NCI-H128 (cell line): ENCODE results near the gene MTHFS.
A peak's percentile ranks its signal among the peaks of the same experiment; 100 is the strongest.
"Not testable (repeated sequence)": the region's sequence is repeated elsewhere in the genome, so short reads cannot be mapped to it uniquely, and the experiment has no call there.

ENCODE experiments used
- DNase-seq: peaks from one replicate; lab custom pipeline; 2025; ENCODE audit not compliant: unreplicated experiment; lab: John Stamatoyannopoulos, UW

MTHFS gene

DNA sequence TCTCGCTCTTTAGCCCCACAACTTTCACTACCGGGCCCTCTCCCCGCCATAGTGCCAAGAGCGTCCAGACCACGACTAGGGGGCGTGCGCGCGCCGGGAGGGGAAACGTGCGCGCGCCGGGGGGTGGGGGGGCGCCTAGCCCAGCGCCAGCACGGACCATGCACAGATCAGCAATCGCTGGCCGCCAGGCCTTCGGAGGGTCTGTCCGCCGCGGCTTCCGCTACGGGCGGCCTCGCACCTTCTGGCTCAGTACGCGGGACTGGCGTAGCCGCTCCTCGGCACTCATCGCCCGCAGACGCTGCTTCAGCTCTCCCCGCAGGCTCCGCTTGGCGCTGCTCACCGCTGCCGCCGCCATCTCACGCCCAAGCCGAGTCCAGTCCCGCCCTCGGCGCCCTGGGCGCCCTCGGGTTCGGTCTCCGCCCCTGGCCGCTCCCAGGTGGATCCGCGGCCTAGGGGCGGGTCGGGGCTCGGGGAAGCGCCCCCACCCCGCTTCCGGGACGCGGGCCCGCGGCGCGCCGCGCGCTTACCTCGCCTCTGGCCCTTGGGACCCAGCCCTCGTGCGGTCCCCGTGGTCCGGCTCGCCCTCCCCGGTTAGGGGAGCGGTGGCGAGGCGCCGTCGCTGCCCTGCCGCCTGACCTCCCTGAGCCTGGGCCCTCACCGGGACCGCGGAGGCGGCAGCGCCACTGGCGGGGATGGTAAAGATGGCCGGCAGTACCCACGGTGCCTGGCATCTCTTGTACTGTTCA, at the start of gene MTHFS:
Gene MTHFS (minus strand): TSS at position 381 of the 746 bp plus-strand sequence. CDS start 26 bp downstream, at position 355.
- DNase-seq: peak; percentile 27

DNA sequence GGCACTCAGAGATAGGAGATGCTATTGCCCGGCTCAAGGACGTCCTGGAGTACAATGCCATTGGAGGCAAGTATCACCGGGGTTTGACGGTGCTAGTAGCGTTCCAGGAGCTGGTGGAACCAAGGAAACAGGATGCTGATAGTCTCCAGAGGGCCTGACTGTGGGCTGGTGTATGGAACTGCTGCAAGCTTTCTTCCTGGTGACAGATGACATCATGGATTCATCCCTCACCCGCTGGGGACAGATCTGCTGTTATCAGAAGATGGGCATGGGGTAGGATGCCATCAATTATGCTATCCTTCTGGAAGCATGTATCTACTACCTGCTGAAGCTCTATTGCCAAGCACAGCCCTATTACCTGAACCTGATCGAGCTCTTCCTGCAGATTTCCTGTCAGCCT, 47.8 kb upstream of the MTHFS start:
- no peak for DNase-seq

DNA sequence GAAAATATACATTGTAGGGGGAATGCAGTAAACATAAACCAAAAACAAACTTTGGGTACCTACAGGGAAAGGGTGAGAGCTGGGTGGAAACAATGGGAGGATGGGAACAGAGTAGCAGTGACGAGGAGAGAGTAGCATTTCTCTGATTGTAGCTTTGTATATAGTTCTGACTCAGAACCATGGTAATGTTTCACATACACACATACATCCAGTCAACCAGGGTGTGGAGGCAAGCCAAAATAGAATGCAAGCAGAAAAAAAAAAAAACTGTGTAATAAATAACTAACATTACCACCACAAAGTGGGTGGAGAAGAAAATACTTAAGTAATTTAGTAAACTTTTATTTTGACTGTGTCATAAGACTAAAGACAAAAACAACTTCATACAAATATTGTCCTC, 47.0 kb upstream of the MTHFS start:
- DNase-seq: no peak

DNA sequence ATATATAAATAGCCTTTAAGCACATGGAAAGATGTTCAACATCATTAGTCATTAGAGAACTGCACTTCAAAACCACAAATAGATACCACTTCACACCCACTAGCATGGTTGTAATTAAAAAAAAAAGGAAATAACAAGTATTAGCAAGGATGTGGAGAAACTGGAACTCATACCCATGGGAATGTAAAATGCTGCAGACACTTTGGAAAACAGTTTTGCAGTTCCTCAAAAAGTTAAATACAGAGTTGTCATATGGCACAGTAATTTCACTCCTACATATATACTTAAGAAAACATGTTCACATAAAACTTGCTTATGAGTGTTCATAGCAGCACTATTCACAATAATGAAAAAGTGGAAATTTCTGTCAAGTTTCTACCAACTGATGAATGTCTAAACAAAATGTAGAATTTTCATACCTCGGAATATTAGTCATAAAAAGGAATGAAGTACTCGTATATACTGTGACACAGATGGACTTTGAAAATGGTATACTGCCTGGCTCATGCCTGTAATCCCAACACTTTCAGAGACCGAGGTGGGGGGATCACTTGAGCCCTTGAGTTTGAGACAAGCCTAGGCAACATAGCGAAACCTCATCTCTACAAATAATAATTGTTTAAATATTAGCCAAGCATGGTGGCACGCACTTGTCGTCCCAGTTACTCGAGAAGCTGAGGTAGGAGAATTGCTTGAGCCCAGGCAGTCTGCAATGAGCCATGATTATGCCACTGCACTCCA, 46.1 kb upstream of the MTHFS start:
- DNase-seq: no peak

DNA sequence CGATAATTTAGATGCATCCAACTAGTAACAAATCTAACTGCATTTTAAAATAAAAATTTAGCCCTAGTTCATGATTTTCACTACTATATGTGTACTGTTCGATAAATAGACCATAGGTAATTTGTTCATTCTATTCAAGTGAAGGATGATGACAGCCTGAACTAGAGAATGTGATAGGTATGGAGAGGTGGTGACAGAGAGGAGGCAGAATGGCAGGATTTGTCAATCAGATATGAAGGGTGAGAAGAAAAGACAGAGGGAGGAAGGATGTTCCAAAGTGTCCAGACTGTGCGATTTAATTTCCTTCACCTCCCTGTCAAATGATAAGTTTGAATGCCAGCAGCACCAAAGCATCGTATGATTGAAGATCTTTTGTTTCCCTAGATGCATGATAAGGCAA, 42.6 kb upstream of the MTHFS start:
- no peak for DNase-seq

DNA sequence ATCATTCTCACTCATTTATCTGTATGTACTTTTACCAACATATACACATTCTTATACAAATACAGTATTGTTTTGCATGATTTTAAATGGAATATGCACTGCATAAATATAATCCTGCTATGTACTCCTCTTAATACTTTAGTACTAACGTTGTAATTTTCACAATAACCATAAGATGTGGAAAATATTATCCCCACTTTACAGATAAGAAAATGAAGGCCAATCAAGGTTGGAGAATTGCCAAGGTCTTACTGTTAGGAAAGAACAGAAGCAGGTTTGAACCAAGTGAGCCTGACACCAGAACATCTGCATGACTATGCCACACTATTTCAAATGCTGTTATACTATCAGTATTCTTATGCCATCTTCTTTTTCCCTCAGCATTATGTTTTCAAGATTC, 41.3 kb upstream of the MTHFS start:
- DNase-seq: no peak

DNA sequence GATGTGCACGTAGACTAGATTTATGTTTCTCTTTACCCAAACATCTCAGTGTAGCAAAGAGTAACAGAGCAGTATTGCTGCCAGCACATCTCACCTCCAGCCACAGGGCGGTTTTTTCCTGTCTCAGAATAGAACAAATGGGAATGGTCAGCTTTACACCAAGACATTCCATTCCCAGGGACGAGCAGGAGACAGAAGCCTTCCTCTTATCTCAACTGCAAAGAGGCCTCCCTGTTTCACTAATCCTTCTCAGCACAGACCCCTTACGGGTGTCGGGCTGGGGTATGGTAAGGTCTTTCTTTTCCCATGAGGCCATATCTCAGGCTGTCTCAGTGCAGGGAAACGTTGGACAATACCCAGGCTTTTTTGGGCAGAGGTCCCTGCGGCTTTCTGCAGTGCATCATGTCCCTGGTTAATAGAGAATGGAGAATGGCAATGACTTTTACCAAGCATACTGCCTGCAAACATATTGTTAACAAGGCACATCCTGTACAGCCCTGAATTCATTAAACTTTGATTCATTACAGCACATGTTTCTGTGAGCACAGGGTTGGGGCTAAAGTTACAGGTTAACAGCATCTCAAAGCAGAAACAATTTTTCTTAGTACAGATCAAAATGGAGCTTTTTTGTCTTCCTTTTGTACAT, 38.9 kb upstream of the MTHFS start:
- DNase-seq: not testable (repeated sequence)

DNA sequence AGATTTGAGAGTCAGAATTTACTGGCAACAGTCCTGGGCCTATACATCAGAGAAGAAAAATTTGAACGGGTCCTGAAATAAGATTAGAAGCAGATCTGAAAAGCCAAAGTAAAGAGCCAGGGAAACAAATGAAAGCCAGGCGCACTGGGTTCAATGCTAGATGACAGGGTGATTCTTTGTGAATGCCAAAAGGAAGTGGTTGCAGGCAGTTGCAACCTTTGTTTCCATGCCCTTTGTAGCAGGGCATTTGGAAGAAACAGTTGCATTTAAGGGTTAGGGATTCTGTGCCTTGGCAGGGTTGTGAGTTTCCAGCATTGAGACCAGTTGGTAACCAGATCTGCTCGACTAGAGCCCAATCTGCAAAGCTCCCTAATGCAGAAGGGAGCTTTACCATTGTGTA, 36.4 kb upstream of the MTHFS start:
- no peak for DNase-seq

DNA sequence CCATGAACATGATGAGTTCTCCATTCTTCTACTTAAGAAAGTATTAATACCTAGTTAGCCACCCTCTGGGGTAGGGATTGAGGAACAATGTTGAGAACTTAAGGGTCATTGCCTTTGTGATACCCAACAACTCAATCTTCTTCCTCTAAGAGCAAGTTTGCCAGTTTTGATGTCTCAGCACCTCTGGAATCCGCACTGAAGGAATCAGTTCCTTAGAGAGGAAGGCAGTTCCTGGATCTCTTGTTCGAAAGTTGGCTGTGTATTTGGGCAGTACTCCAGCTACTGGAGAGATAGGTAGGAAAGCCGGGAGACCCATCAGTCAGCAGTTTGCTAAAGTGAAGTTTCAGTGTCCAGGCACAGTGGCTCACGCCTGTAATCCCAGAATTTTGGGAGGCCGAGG, 35.6 kb upstream of the MTHFS start:
- no peak for DNase-seq

DNA sequence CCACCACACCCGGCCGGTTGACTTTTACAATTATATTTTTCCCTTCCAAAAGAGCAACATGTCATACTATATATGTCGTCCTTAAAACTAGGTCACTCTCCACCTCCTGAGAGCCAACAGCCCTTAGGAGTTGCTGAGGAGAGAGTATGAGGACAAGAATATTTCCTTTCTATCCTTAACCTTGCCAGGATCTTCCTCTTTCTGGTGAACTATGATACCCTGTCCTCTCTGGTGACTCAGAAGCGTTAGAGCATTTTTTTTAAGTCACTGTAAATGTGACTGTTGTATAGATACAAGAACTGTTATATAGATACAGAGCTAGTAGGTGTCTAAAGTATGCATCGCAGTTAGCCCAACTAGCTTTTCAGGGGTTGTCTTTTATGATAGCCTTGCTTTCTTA, 33.7 kb upstream of the MTHFS start:
- DNase-seq: no peak

DNA sequence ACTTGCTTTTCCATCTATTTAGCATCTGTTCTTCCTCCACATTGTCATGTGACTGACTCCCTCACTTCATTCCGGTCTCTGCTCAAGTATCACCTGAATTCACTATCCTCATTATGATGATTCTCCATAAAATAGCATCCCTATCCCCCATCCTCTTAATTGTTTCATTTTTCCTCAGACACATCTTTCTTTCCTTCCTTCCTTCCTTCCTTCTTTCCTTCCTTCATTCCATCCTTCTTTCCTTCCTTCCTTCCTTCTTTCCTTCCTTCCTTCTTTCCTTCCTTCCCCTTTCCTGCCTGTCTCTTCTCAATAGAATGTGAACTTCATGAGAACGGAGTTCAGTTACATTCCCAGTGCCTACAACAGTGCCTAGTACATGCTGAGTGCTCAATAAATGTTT, 32.6 kb upstream of the MTHFS start:
- DNase-seq: no peak

DNA sequence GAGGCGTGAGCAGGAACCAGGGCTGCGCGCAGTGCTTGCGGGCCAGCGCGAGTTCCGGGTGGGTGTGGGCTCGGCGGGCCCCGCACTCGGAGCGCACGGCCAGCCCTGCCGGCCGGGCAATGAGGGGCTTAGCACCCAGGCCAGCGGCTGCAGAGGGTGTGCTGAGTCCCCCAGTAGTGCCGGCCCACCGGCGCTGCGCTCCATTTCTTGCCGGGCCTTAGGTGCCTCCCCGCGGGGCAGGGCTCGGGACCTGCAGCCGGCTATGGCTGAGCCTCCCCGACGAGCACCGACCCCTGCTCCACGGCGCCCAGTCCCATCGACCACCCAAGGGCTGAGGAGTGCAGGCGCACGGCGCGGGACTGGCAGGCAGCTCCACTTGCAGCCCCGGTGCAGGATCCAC, 29.3 kb upstream of the MTHFS start:
- DNase-seq: not testable (repeated sequence)

DNA sequence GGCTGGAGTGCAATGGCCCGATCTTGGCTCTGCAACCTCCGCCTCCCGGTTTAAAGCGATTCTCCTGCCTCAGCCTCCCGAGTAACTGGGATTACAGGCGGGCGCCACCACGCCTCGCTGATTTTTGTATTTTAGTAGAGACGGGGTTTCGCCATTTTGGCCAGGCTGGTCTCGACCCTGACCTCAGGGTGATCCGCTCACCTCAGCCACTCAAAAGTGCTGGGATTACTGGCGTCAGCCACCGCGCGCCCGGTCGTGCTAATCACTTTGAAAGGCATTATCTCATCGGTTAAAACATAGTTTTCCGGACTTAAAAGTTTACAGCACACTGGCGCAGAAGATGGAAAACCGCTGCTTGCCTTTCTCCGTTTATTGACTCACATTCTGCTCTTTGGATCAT, 27.6 kb upstream of the MTHFS start:
- no peak for DNase-seq

DNA sequence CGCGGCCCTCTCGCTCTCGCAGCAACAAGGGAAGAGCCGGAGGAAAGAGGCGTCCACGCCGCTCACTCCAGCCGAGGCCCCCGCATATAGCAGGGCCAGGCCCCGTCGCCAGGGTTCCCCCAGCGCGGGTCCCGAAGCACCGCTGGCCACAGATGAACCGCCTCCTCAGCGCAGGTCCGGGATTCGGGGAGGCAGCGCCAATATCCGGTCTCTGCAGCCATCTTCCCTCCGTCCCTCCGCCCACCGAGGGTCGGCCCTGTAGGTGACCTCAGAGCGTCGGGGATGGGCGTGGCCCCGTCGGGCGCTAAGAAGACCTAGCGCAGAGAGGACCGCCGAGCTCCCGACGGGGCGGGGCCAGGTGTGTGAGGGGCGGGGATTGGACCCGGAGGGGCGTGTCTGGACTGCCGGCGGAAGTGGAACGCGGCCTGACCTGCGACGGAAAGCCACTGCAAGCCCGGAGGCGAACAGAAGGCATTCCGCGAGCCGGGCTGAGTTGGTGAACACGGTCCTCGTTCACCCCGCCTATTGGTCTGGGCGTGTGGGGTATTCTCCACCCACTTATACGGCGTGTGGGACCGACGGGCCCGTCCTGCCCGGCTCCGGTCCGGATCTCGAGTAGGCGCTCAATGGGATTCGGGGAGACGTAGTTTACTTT, 26.8 kb upstream of the MTHFS start:
- DNase-seq: peak; percentile 86

DNA sequence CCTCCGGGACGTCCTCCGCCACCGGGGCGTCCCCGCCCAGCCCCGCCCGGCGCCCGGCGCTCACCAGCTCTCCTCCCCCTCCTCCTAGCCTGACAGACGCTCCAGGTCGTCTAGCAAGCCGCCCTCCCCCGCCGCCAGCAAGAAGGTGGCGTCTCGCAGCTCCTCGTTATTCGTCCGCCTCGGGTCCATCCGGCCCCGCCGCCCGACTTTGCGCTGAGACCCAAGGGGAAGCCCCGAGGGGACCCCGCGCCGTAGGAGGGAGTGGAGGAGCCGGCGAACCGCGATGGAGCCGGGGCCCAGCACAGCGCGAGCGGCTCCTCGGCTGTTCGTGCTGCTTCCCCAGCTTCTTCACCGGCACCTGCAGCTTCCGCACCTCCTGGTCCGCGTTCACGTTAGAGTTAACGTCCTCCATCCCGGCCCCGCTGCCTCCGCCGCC, 26.3 kb upstream of the MTHFS start:
- DNase-seq: peak; percentile 11

DNA sequence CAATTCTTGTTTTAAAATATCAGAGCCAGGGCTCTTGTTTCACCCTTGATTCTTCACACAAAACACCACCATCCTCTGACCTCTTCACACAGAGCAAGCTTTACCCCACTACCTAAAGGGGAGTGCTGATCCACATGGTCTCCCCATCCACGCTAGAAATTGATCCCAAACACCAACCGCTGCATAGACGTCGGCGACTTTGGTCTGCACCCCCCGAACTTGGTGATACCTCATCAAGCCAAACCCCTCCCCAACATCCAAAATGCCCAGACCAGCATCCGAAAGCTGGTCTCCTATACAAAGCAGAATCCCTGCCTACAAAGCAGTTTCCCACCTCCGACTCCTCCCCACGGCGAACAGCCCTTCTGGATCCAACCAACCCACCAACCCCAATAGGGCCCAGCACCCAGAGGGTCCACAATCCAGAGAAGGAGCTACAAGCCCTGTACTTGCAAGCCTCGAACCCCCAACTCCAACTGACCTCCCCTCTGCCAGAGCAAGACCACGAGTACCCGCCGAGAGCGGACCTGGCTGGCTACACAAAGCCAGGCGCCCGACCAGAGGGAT, 25.8 kb upstream of the MTHFS start:
- DNase-seq: no peak

DNA sequence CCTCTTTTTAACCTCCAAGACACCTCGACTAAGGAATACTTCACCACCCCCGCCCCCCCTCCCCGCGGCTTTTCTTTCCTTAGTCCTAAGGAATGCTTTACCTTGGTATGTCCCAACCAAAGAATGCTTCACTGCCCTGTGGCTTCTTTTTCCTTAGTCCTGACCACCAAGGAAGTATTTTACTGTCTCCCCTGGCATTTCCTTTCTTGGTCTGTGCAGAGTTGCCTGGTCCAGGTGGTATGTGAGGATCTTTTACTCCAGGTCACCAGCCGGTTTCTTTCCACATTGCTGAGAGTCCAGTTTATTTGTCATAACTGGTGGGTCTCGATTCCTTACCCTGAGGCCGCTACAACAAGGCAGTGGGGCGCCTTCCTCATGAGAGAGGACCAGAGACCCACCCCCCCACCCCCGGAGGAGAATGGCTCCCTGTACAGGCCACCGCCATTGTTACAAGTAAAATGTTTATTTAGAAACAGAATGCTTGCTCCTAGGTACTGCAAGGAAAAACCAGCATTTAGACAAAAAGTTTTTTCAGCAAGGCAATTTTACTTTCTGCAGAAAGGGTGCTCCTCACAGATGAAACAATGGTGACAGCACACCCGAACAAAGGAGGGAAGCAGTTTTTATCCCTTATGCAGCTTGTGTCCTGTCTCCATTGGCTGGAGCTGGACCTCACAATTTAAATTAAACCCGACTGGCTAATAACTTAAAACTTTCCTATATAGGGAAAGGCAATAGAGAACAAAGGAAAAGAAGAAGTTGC, 23.1 kb upstream of the MTHFS start:
- no peak for DNase-seq

DNA sequence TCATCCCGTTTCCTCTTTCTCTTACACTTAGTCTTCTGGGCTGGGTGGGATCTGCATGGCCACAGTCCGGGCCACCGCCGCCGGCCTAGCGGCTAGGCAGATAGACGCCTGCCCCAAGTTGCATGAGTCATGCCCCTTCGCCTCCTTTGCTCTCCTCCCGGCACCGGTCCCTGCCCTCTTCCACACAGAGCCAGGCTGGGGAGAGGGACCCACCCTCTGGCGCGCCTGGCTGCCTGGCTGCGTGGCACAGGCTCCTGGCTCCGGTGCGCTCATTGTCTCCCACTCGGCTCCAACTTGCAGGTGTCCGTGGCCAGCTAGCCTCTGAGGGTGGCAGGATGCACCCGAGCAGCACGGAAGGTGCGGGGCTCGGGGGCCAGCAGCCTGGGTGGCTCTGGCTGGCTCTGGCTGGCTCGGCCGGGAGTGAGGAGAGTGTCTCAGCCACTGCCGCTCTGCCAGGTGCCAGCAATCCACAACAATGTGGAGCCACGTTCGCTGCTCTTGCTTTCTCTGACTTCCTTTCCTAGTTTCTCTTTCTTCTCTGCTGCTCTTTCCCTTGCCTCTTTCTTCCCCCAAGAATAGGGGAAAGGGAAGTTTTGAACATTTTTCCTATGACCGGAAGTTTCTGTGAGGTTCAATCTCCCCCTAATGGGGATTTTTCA, 22.4 kb upstream of the MTHFS start:
- no peak for DNase-seq

DNA sequence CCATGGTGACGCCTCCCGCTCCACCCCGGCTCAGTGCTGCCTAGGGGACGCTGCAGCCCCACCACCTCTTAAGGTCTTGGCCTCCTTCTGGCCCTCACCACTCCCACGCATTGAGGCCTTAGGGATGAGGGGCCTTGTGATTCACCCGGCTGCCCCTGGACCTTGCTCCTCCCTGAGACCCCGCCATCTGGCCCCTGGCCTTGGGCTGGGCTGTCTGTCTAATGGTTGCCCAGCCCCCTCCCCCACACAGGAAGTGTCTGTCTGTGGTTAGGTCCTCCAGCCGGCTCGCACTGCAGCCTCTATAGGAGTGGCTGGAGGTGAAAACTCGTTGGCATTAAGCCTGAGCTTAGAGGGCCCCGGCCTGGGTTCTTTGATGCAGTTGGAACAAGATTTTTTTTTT, 21.5 kb upstream of the MTHFS start:
- no peak for DNase-seq
